HG03575 (cell line): ENCODE data around the gene ZNF326.
"Not testable (repeated sequence)": the region's sequence is repeated elsewhere in the genome, so short reads cannot be mapped to it uniquely, and the experiment has no call there.

Experiments used
- ATAC-seq: cut with Tn5 transposase; IDR thresholded peaks from one replicate; pipeline ENCODE4 v1.9.1; 2021; ENCODE audit not compliant: unreplicated experiment, insufficient number of reproducible peaks, low FRiP score; ENCODE audit errors: extremely low read depth

The ZNF326 gene

DNA sequence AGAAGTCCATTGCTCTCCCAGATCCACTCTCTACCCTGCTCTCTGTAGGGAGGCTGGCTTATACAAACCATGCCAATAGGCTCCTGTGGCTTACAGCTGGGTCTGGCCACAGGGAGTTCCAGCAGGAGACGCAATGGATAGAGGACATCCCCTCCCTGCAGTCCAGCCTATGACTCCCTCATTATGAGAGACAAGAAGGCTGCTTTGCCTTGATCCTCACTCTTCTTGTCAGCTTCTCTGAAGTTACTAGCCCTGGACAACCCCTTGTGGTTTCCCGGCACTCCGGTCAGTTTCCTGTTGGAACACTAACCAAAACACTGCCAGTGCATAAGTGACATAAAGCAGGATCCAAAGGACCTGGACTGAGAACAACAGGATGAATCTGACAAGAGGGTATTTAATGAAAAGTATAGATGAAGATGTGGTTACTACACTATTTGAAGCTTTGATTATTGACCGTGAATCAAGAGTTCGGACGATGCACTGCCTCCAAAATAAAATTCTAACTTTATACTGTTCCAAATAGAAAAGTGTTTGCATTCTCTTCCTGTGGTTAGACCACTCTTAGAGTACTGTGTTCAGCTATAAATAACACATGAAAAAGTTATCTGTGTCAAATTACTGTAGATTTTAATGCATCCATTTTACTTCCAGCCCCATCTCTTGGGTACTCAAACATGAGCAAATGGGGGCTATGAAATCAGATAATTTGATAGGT is 32.7 kb upstream of the ZNF326 start:
- ATAC-seq: no peak

- ATAC-seq: no peak
Measured at GRCh38 chr1:89962742-89963075, 32.2 kb upstream of the ZNF326 start.

- ATAC-seq: no peak
Measured at GRCh38 chr1:89965193-89965768, 29.6 kb upstream of the ZNF326 start.

- ATAC-seq: no peak
Measured at GRCh38 chr1:89966656-89967055, 28.3 kb upstream of the ZNF326 start.

- peak; percentile 80 for ATAC-seq
Measured at GRCh38 chr1:89971600-89971999, 23.3 kb upstream of the ZNF326 start.

DNA sequence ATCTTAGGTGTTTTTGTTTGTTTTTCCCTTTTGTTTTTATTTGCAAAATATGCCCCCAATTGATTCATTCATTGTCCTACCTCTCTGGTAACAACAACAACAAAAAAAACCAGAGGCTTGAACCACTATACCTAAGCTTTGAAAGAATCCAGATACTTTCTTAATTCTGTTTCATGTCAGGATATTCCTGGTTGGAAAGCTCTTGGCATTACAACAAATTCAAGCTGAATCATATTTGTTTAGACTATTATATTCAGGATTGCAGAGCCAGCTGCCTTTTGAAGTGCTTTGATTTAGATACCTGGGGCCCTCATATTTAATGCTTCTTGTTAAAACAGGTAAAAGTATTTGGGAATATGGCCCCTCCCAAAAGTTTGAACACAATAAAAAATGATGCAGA is 22.9 kb upstream of the ZNF326 start:
- ATAC-seq: no peak

- ATAC-seq: no peak
Measured at GRCh38 chr1:89973471-89974127, 21.3 kb upstream of the ZNF326 start.

GRCh38 chr1:89974256-89974655 is 20.7 kb upstream of the ZNF326 start:
- no peak for ATAC-seq

GRCh38 chr1:89974696-89975470 is 20.0 kb upstream of the ZNF326 start:
- ATAC-seq: no peak

GRCh38 chr1:89975540-89976125 is 19.3 kb upstream of the ZNF326 start:
- ATAC-seq: no peak

DNA sequence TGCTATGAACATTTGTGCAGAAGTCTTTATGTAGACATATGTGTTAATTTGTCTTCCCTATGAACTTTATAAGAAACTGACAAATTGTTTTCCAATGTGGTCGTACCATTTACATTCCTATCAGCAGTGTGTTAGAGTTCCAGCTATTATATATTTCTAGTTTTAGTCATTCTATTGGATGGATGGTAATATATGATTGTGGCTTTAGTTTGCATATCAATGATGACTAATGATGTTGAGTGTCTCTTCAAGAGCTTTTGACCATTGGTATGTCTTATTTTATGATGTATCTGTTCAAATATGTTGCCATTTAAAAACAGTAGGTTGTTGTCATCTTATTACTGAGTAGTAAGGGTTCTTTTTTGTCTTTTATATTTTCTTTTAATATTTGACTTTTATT is 16.2 kb upstream of the ZNF326 start:
- ATAC-seq: no peak

DNA sequence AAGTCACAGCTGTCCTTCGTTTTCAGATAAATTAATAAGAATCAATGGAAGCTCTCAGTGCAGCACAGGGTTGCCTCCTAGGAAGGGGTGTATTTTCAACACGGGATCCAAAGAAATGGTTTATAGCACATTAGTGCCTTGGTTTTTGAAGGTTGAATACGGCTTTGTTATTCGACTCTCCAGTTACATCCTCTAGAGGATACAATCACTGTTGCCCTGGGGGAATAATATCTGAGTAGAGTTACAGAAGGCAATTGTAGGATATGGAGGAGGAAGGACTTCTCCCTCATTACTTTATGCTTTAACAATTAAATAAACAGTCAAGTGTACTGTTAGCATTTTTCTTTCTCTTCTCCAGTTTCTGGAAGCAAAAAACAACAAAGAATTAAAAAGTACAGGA is 14.3 kb upstream of the ZNF326 start:
- ATAC-seq: no peak

DNA sequence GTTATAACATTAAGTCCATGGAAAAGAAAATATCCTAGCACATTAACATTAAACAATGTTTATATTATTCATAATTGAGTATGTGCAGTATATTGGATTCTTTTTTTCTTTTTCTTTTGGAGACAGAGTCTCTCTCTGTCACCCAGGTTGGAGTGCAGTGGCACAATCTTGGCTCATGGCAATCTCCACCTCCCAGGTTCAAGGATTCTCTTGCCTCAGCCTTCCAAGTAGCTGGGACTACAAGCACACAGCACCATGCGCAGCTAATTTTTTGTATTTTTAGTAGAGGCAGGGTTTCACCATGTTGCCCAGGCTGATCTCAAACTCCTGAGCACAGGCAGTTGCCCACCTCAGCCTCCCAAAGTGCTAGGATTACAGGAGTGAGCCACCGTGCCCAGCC is 12.1 kb upstream of the ZNF326 start:
- not testable (repeated sequence) for ATAC-seq

GRCh38 chr1:89984564-89985116 is 10.3 kb upstream of the ZNF326 start:
- not testable (repeated sequence) for ATAC-seq

- ATAC-seq: no peak
Measured at GRCh38 chr1:89986020-89986419, 8.9 kb upstream of the ZNF326 start.

- no peak for ATAC-seq
Measured at GRCh38 chr1:89987159-89987819, 7.6 kb upstream of the ZNF326 start.

DNA sequence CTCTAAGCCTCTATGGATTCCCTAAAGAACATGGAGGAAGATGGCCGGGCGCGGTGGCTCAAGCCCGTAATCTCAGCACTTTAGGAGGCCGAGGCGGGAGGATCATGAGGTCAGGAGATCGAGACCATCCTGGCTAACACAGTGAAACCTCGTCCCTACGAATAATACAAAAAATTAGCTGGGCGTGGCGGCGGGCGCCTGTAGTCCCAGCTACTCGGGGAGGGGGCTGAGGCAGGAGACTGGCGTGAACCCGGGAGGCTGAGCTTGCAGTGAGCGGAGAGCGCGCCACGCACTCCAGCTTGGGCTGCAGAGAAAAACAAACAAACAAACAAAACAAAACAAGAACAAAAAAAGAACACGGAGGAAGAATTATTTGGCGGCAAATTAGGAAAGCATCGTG is 5.8 kb upstream of the ZNF326 start:
- ATAC-seq: no peak

DNA sequence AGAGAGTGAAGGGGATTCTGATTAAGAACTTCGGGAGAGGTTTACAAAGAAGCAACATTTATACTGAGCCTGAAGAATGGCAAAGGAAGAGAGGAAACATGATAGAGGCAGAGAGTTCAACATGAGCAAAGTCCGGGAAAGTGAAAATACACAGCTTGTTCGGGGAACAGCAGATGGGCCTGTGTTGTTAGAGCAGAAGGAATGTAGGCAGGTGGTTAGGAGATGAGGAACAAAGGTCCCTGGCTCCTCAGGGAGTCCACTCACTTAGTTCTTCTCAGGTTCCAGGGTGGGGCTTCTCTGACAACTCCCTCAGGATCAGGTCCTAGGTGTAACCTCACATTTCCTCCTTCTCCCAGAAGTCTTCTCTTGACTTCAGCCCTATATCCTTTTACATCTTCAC is 5.1 kb upstream of the ZNF326 start:
- ATAC-seq: no peak
